PC-3 (cell line): ENCODE measurements around the gene ADAMTSL1.
"Not testable (repeated sequence)": the region's sequence is repeated elsewhere in the genome, so short reads cannot be mapped to it uniquely, and the experiment has no call there.

Experiments used
- EZH2 ChIP-seq: fragments of 300-600 bp; sonication (generic); IDR thresholded peaks from one replicate; pipeline ENCODE4 v1.6.1; 2017; ENCODE audit warnings: antibody characterized with exemption, mild to moderate bottlenecking, low read length; ENCODE audit not compliant: unreplicated experiment
- TF ChIP-seq, protein P1 (sequence below): fragments of 300-600 bp; sonication (generic); conservative IDR thresholded peaks from 2 replicates; pipeline ENCODE4 v1.5.1; 2017; ENCODE audit warnings: antibody characterized with exemption, low read depth, mild to moderate bottlenecking, low read length

GRCh38 chr9:18874990-18875389 is 401.0 kb downstream of the ADAMTSL1 start:
- TF ChIP-seq, protein P1, sequence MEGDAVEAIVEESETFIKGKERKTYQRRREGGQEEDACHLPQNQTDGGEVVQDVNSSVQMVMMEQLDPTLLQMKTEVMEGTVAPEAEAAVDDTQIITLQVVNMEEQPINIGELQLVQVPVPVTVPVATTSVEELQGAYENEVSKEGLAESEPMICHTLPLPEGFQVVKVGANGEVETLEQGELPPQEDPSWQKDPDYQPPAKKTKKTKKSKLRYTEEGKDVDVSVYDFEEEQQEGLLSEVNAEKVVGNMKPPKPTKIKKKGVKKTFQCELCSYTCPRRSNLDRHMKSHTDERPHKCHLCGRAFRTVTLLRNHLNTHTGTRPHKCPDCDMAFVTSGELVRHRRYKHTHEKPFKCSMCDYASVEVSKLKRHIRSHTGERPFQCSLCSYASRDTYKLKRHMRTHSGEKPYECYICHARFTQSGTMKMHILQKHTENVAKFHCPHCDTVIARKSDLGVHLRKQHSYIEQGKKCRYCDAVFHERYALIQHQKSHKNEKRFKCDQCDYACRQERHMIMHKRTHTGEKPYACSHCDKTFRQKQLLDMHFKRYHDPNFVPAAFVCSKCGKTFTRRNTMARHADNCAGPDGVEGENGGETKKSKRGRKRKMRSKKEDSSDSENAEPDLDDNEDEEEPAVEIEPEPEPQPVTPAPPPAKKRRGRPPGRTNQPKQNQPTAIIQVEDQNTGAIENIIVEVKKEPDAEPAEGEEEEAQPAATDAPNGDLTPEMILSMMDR, result not testable (repeated sequence)
- TF ChIP-seq EZH2, result not testable (repeated sequence)
